DMS79 (cell line): ENCODE measurements around the gene KCND2.
"Not testable (repeated sequence)": the region's sequence is repeated elsewhere in the genome, so short reads cannot be mapped to it uniquely, and the experiment has no call there.

ENCODE experiments used
- DNase-seq: peaks from one replicate; lab custom pipeline; 2025; lab: John Stamatoyannopoulos, UW

KCND2 gene

GRCh38 chr7:120502132-120502531, 229.2 kb downstream of the KCND2 start:
- no peak for DNase-seq

- DNase-seq = no peak
Measured at GRCh38 chr7:120502825-120503224, 229.8 kb downstream of the KCND2 start.

GRCh38 chr7:120504386-120504785, 231.4 kb downstream of the KCND2 start:
- no peak for DNase-seq

- DNase-seq = no peak
Measured at GRCh38 chr7:120505770-120506169, 232.8 kb downstream of the KCND2 start.

- DNase-seq = no peak
Measured at GRCh38 chr7:120512701-120513100, 239.7 kb downstream of the KCND2 start.

GRCh38 chr7:120519224-120519623, 246.2 kb downstream of the KCND2 start:
- no peak for DNase-seq

GRCh38 chr7:120521761-120522737, 249.1 kb downstream of the KCND2 start:
- no peak for DNase-seq

- no peak for DNase-seq
Measured at GRCh38 chr7:120523985-120524384, 251.0 kb downstream of the KCND2 start.

GRCh38 chr7:120526902-120527509, 254.0 kb downstream of the KCND2 start:
- DNase-seq = no peak

- DNase-seq = no peak
Measured at GRCh38 chr7:120529736-120530135, 256.8 kb downstream of the KCND2 start.

- DNase-seq = no peak
Measured at GRCh38 chr7:120538335-120538734, 265.4 kb downstream of the KCND2 start.

- no peak for DNase-seq
Measured at GRCh38 chr7:120539321-120539720, 266.3 kb downstream of the KCND2 start.

- no peak for DNase-seq
Measured at GRCh38 chr7:120547605-120548004, 274.6 kb downstream of the KCND2 start.

- no peak for DNase-seq
Measured at GRCh38 chr7:120550494-120551048, 277.6 kb downstream of the KCND2 start.

- no peak for DNase-seq
Measured at GRCh38 chr7:120553491-120553890, 280.5 kb downstream of the KCND2 start.

- DNase-seq = no peak
Measured at GRCh38 chr7:120554960-120555571, 282.1 kb downstream of the KCND2 start.

- DNase-seq = no peak
Measured at GRCh38 chr7:120564145-120564544, 291.2 kb downstream of the KCND2 start.

- no peak for DNase-seq
Measured at GRCh38 chr7:120567204-120567603, 294.2 kb downstream of the KCND2 start.

GRCh38 chr7:120578657-120579056, 305.7 kb downstream of the KCND2 start:
- DNase-seq = not testable (repeated sequence)

GRCh38 chr7:120582916-120583315, 309.9 kb downstream of the KCND2 start:
- no peak for DNase-seq

- DNase-seq = no peak
Measured at GRCh38 chr7:120583899-120584586, 311.1 kb downstream of the KCND2 start.

GRCh38 chr7:120586571-120586970, 313.6 kb downstream of the KCND2 start:
- no peak for DNase-seq
